ENCODE results near the gene TMEM92. TPM values are rescaled to one million over a fixed set of nuclear protein-coding genes. Genes with fewer than 3 reads are reported as not detected.

Gene TMEM92
- total RNA-seq, 1 donor from 2014 or later: 1.6 TPM

DNA sequence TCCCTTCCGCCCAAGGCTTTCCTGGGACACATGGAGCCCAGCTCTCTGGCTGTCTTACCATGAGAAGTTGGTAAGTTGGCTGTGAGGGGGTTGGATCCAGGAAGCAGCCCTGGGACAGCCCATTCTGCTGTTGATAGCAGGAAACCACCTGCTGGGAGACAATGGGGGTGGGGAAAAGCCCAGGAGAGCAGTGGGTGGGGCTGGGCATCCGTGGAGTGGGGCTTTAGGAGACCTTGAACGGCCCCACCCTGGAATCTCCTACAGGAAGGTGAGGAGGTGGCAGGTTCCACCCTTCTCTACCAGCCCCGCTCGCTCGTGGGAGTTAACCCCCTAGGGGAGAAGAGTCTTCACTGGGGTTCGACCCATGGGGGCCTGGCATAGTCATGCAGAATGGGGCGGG, 5.8 kb downstream of the TMEM92 start:
- Mint-ChIP-seq H3K9me3 (no peaks in the 10 kb centered on the region), H3K27me3 (peaks cover 18% of the 10 kb centered on the region), H3K27ac (no peak overlapping the region), H3K4me3 (no peak overlapping the region), H3K4me1 (ENCODE audit: unreplicated experiment) (peaks cover 27% of the 10 kb centered on the region), H3K36me3 (no peaks in the 10 kb centered on the region)
- DNase-seq (ENCODE audit: extremely low spot score, unreplicated experiment): no peak
- no peak for TF ChIP-seq CTCF (conservative IDR thresholded peaks at IDR 0.05)

DNA sequence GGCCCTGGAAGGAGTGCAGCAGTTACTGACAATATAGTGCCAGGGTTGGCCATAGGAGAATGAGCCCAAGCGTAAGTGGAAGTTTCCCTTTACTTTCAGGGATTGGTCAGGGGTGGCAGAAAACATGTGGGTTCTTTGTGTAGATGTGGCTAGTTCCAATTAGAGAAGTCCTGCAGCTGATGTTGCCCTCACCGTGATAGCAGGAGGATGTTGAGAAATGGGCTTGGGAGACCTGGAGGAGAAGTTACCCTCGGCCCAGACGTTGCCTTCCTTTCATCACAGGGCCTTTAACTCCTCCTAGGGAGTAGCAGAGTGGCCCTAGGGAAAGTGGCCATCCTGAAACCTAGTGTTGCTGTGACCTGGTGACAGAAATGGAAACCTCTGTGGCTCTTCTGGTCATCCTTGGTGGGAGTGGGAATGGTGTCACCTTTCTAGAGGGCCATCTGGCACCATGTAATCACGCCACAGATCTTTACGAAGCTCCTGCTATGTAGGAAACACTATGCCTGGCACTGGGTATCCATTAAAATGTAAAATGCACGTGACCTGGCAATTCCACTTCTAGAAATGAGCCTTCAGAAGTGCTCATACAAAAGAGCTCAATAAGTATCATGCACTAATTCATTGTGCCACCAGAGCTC, 6.7 kb downstream of the TMEM92 start:
- Mint-ChIP-seq H3K4me3 (no peak overlapping the region), H3K9me3 (no peaks in the 10 kb centered on the region), H3K27me3 (peaks cover 15% of the 10 kb centered on the region), H3K27ac (no peak overlapping the region), H3K4me1 (ENCODE audit: unreplicated experiment) (peaks cover 22% of the 10 kb centered on the region), H3K36me3 (no peaks in the 10 kb centered on the region)
- no peak for DNase-seq (ENCODE audit: extremely low spot score, unreplicated experiment)
- no peak for TF ChIP-seq CTCF (conservative IDR thresholded peaks at IDR 0.05)

GRCh38 chr17:50281739-50282401, 7.6 kb downstream of the TMEM92 start:
- Mint-ChIP-seq H3K27me3 (peaks cover 19% of the 10 kb centered on the region), H3K4me1 (ENCODE audit: unreplicated experiment) (peaks cover 26% of the 10 kb centered on the region), H3K36me3 (no peaks in the 10 kb centered on the region), H3K9me3 (no peaks in the 10 kb centered on the region), H3K27ac (no peak overlapping the region), H3K4me3 (no peak overlapping the region)
- no peak for TF ChIP-seq CTCF (conservative IDR thresholded peaks at IDR 0.05)
- DNase-seq (ENCODE audit: extremely low spot score, unreplicated experiment): no peak

GRCh38 chr17:50283246-50283645, 9.0 kb downstream of the TMEM92 start:
- no peak for DNase-seq (ENCODE audit: extremely low spot score, unreplicated experiment)
- Mint-ChIP-seq H3K4me3 (peak overlapping the region; percentile 11), H3K27me3 (peaks cover 14% of the 10 kb centered on the region), H3K27ac (no peak overlapping the region), H3K4me1 (ENCODE audit: unreplicated experiment) (peaks cover 20% of the 10 kb centered on the region), H3K36me3 (no peaks in the 10 kb centered on the region), H3K9me3 (no peaks in the 10 kb centered on the region)
- TF ChIP-seq CTCF (conservative IDR thresholded peaks at IDR 0.05): no peak

GRCh38 chr17:50283714-50284113, 9.4 kb downstream of the TMEM92 start:
- Mint-ChIP-seq H3K4me1 (ENCODE audit: unreplicated experiment) (peaks cover 23% of the 10 kb centered on the region), H3K27ac (peak overlapping the region; percentile 0), H3K27me3 (peaks cover 14% of the 10 kb centered on the region), H3K36me3 (no peaks in the 10 kb centered on the region), H3K9me3 (no peaks in the 10 kb centered on the region), H3K4me3 (no peak overlapping the region)
- no peak for TF ChIP-seq CTCF (conservative IDR thresholded peaks at IDR 0.05)
- no peak for DNase-seq (ENCODE audit: extremely low spot score, unreplicated experiment)

All from type B pancreatic cell (in vitro differentiated cells).